Left lung (tissue), 14 donors: ENCODE data around the gene ZNF235. TPM values are rescaled to one million over a fixed set of nuclear protein-coding genes. Genes with fewer than 3 reads are reported as not detected.

Source experiments
- ATAC-seq: fragments of 200-7000 bp; cut with Tn5 transposase; one replicate; pipeline ENCODE4 v1.9.1; 2020; ENCODE audit warnings: moderate library complexity
- DNase-seq, 4 donors: peaks; one replicate each; pipeline ENCODE4 v3.0.0-alpha.2; 2013 to 2020
- H3K27ac ChIP-seq, 2 donors: fragments of 200-600 bp; sonication (generic) in 1 of 2; one replicate each; pipeline versions ENCODE4 v1.5.0 to v1.8.0; 2020 to 2021
- H3K27me3 ChIP-seq, 2 donors: fragments of 200-600 bp; sonication (generic) in 1 of 2; one replicate each; pipeline versions ENCODE4 v1.5.0 to v1.8.0; 2020 to 2021
- H3K36me3 ChIP-seq, 2 donors: fragments of 200-600 bp; sonication (generic) in 1 of 2; one replicate each; pipeline versions ENCODE4 v1.5.0 to v1.8.0; 2020 to 2021
- H3K4me1 ChIP-seq, 2 donors: fragments of 200-600 bp; one replicate each; pipeline ENCODE4 v1.8.0; 2021
- H3K4me3 ChIP-seq, 2 donors: fragments of 200-600 bp; sonication (generic) in 1 of 2; one replicate each; pipeline versions ENCODE4 v1.5.0 to v1.8.0; 2020 to 2021; ENCODE audit warnings: mild to moderate bottlenecking in 1 of 2
- H3K9me3 ChIP-seq, 2 donors: fragments of 200-600 bp; sonication (generic) in 1 of 2; one replicate each; pipeline versions ENCODE4 v1.5.0 to v1.8.0; 2020 to 2021
- intact Hi-C, 2 donors: fragments of 100-400 bp; cut with DNase I; formaldehyde crosslinking; loops; one replicate each; pipeline versions ENCODE4 v1.11.2 to v1.14.2; 2022
- long read RNA-seq, 12 donors: library from polyadenylated mRNA in 2 of 12; unstranded in 2 of 12; transcript quantifications; one replicate each; pipeline ENCODE4 v2.0.0 and lab custom pipeline, GENCODE V29; 2019 to 2026
- polyA plus RNA-seq, 6 donors: library from polyadenylated mRNA; unstranded; fragments of 120-200 nt; gene quantifications; one replicate each; pipeline ENCODE4 v1.2.1, GENCODE V29; 2013; ENCODE audit not compliant: insufficient read length in 6 of 6
- total RNA-seq, 2 donors: library from RNA; stranded (reverse); fragmentation: NEBNext Ultra II Directional; extraction: Animal tissue kit (Norgen Biotek cat#: 25700); gene quantifications; one replicate each; pipeline ENCODE4 v1.2.1, GENCODE V29; 2021
- TF ChIP-seq, protein P1 (sequence below), 2 donors: fragments of 200-600 bp; sonication (generic) in 1 of 2; IDR thresholded peaks; one replicate each; pipeline versions ENCODE4 v1.5.0 to v1.8.0; 2021; ENCODE audit warnings: antibody characterized with exemption in 2 of 2
- donor health status: DM: no; HTN: yes; CAD: no.
- donor health status: DM: no; HTN: no; CAD: no.

The ZNF235 gene
- total RNA-seq (1 to 10 TPM; 5.2 to 5.8 TPM), polyA plus RNA-seq (10 to 100 TPM; 11.9 to 15.1 (median 14.4) TPM)
- long read RNA-seq, donor 1, full-length matches to known transcripts: 8 of 8 reads
- long read RNA-seq, donor 1, partial matches to known transcripts: 0 of 8 reads
- long read RNA-seq, donor 1, other reads (novel, unspliced or antisense): 0 of 8 reads
- long read RNA-seq, donor 2, full-length matches to known transcripts: 5 of 5 reads
- long read RNA-seq, donor 2, partial matches to known transcripts: 0 of 5 reads
- long read RNA-seq, donor 2, other reads (novel, unspliced or antisense): 0 of 5 reads
- long read RNA-seq, donor 3, partial matches to known transcripts: 7 of 11 reads
- long read RNA-seq, donor 3, other reads (novel, unspliced or antisense): 0 of 11 reads
- long read RNA-seq, donor 4, partial matches to known transcripts: 1 of 3 reads
- long read RNA-seq, donor 4, other reads (novel, unspliced or antisense): 1 of 3 reads
- long read RNA-seq, donor 5, full-length matches to known transcripts: 6 of 6 reads
- long read RNA-seq, donor 5, partial matches to known transcripts: 0 of 6 reads
- long read RNA-seq, donor 5, other reads (novel, unspliced or antisense): 0 of 6 reads
- long read RNA-seq, donor 6, full-length matches to known transcripts: 4 of 4 reads
- long read RNA-seq, donor 6, partial matches to known transcripts: 0 of 4 reads
- long read RNA-seq, donor 6, other reads (novel, unspliced or antisense): 0 of 4 reads
- long read RNA-seq, donor 7, full-length matches to known transcripts: 2 of 2 reads
- long read RNA-seq, donor 7, partial matches to known transcripts: 0 of 2 reads
- long read RNA-seq, donor 7, other reads (novel, unspliced or antisense): 0 of 2 reads
- long read RNA-seq, donor 8, full-length matches to known transcripts: 5 of 5 reads
- long read RNA-seq, donor 8, partial matches to known transcripts: 0 of 5 reads
- long read RNA-seq, donor 8, other reads (novel, unspliced or antisense): 0 of 5 reads
- long read RNA-seq, donor 9: 0 reads
- long read RNA-seq, donor 10, partial matches to known transcripts: 1 of 1 reads
- long read RNA-seq, donor 10, other reads (novel, unspliced or antisense): 0 of 1 reads
- long read RNA-seq, donor 11: 0 reads
- long read RNA-seq, donor 12, full-length matches to known transcripts: 3 of 3 reads
- long read RNA-seq, donor 12, partial matches to known transcripts: 0 of 3 reads
- long read RNA-seq, donor 12, other reads (novel, unspliced or antisense): 0 of 3 reads

GRCh38 chr19:44304659-44305193, at the start of gene ZNF235:
TSS of gene ZNF235 (minus strand) at chr19:44305025. CDS start at chr19:44303404, 1,621 bp downstream.
- DNase-seq (peak; percentile 89 to 96 (median 92)), ATAC-seq (peak; percentile 100)
- H3K4me1 ChIP-seq: peaks cover 0 to 10% of the 10 kb centered on the region in 2 donors
- peak within 1 kb of the TSS; percentile 72 to 82 for H3K4me3 ChIP-seq
- peak within 1 kb of the TSS; percentile 79 to 82 for H3K27ac ChIP-seq
- TF ChIP-seq, protein P1, sequence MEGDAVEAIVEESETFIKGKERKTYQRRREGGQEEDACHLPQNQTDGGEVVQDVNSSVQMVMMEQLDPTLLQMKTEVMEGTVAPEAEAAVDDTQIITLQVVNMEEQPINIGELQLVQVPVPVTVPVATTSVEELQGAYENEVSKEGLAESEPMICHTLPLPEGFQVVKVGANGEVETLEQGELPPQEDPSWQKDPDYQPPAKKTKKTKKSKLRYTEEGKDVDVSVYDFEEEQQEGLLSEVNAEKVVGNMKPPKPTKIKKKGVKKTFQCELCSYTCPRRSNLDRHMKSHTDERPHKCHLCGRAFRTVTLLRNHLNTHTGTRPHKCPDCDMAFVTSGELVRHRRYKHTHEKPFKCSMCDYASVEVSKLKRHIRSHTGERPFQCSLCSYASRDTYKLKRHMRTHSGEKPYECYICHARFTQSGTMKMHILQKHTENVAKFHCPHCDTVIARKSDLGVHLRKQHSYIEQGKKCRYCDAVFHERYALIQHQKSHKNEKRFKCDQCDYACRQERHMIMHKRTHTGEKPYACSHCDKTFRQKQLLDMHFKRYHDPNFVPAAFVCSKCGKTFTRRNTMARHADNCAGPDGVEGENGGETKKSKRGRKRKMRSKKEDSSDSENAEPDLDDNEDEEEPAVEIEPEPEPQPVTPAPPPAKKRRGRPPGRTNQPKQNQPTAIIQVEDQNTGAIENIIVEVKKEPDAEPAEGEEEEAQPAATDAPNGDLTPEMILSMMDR (IDR thresholded peaks at IDR 0.05): no peak
- H3K9me3 ChIP-seq: peaks cover 0 to 44% of the 10 kb centered on the region in 2 donors
- no peaks in the 10 kb centered on the region for H3K27me3 ChIP-seq
- H3K36me3 ChIP-seq: peaks cover 0 to 28% of the 10 kb centered on the region in 2 donors
- intact Hi-C loops: no loop called here

GRCh38 chr19:44346556-44346955, 41.7 kb upstream of the ZNF235 start:
- ATAC-seq: no peak
- TF ChIP-seq, protein P1 (IDR thresholded peaks at IDR 0.05): no peak
- Histone ChIP-seq H3K27ac (no peak overlapping the region), H3K27me3 (no peaks in the 10 kb centered on the region), H3K36me3 (peaks cover 0 to 26% of the 10 kb centered on the region in 2 donors), H3K4me1 (no peaks in the 10 kb centered on the region), H3K9me3 (peaks cover 0 to 100% of the 10 kb centered on the region in 2 donors), H3K4me3 (no peak overlapping the region)
- DNase-seq: no peak
- intact Hi-C loops: no loop called here

- H3K27ac ChIP-seq: no peak overlapping the region
- no peak overlapping the region for H3K4me3 ChIP-seq
- H3K4me1 ChIP-seq: no peaks in the 10 kb centered on the region
- intact Hi-C loops: no loop called here
- H3K27me3 ChIP-seq: no peaks in the 10 kb centered on the region
- peaks cover 0 to 32% of the 10 kb centered on the region in 2 donors for H3K36me3 ChIP-seq
- ATAC-seq (no peak), DNase-seq (no peak)
- TF ChIP-seq, protein P1 (IDR thresholded peaks at IDR 0.05): no peak
- H3K9me3 ChIP-seq: peaks cover 0 to 100% of the 10 kb centered on the region in 2 donors
Measured at GRCh38 chr19:44345959-44346358, 41.1 kb upstream of the ZNF235 start.

- DNase-seq (no peak), ATAC-seq (no peak)
- Histone ChIP-seq H3K9me3 (peaks cover 0 to 98% of the 10 kb centered on the region in 2 donors), H3K27me3 (no peaks in the 10 kb centered on the region), H3K4me1 (no peaks in the 10 kb centered on the region), H3K4me3 (no peak overlapping the region), H3K36me3 (peaks cover 0 to 48% of the 10 kb centered on the region in 2 donors), H3K27ac (no peak overlapping the region)
- intact Hi-C loops: no loop called here
- TF ChIP-seq, protein P1 (IDR thresholded peaks at IDR 0.05): no peak
Measured at GRCh38 chr19:44344255-44344654, 39.4 kb upstream of the ZNF235 start.
